ENCODE measurements around the gene UGT1A9.
"Not testable (repeated sequence)": the region's sequence is repeated elsewhere in the genome, so short reads cannot be mapped to it uniquely, and the experiment has no call there.

UGT1A9 gene

GRCh38 chr2:233708942-233709341, 37.2 kb downstream of the UGT1A9 start:
- Histone ChIP-seq H3K79me2 (ENCODE audit: control insufficient read depth, insufficient read depth, low read length, unreplicated experiment) (no peaks in the 10 kb centered on the region), H3K4me1 (ENCODE audit: control insufficient read depth, insufficient read depth, low read length, unreplicated experiment) (peaks cover 10% of the 10 kb centered on the region)

GRCh38 chr2:233711312-233712008, 39.8 kb downstream of the UGT1A9 start:
- Histone ChIP-seq H3K4me3 (ENCODE audit: low read depth, low read length) (no peak overlapping the region), H3K27me3 (ENCODE audit: insufficient read depth, low read length) (peaks cover 7% of the 10 kb centered on the region), H3K4me1 (ENCODE audit: control insufficient read depth, insufficient read depth, low read length, unreplicated experiment) (peaks cover 10% of the 10 kb centered on the region), H3K79me2 (ENCODE audit: control insufficient read depth, insufficient read depth, low read length, unreplicated experiment) (no peaks in the 10 kb centered on the region), H3K36me3 (ENCODE audit: insufficient read depth, low read length) (no peaks in the 10 kb centered on the region), H3K27ac (ENCODE audit: low read depth, low read length) (no peak overlapping the region), H2AFZ (ENCODE audit: low read length, unreplicated experiment) (no peak overlapping the region)

More at GRCh38 chr2:233708942-233709341, 37.2 kb downstream of the UGT1A9 start:
- no peak overlapping the region for H2AFZ ChIP-seq (ENCODE audit: low read length, unreplicated experiment)
- no peak overlapping the region for H3K4me3 ChIP-seq (ENCODE audit: low read depth, low read length)
- no peaks in the 10 kb centered on the region for H3K36me3 ChIP-seq (ENCODE audit: insufficient read depth, low read length)
- no peak overlapping the region for H3K27ac ChIP-seq (ENCODE audit: low read depth, low read length)
- H3K27me3 ChIP-seq (ENCODE audit: insufficient read depth, low read length) = no peaks in the 10 kb centered on the region; the same call in 1 of the 2 replicates

GRCh38 chr2:233712611-233713261, 41.0 kb downstream of the UGT1A9 start, which contains the start of gene UGT1A5:
UGT1A5 (plus strand) TSS chr2:233712907; CDS start chr2:233712992, 85 bp downstream.
- peaks cover 7% of the 10 kb centered on the region for H3K4me1 ChIP-seq (ENCODE audit: control insufficient read depth, insufficient read depth, low read length, unreplicated experiment)
- H3K4me3 ChIP-seq (ENCODE audit: low read depth, low read length) = no peak within 1 kb of the TSS
- H3K27ac ChIP-seq (ENCODE audit: low read depth, low read length) = no peak within 1 kb of the TSS
- H3K27me3 ChIP-seq (ENCODE audit: insufficient read depth, low read length) = peaks cover 13% of the 10 kb centered on the region
- no peaks in the 10 kb centered on the region for H3K36me3 ChIP-seq (ENCODE audit: insufficient read depth, low read length)
- H3K79me2 ChIP-seq (ENCODE audit: control insufficient read depth, insufficient read depth, low read length, unreplicated experiment) = no peaks in the 10 kb centered on the region
- H2AFZ ChIP-seq (ENCODE audit: low read length, unreplicated experiment) = no peak within 1 kb of the TSS

- H3K4me3 ChIP-seq (ENCODE audit: low read depth, low read length) = no peak overlapping the region
- H3K4me1 ChIP-seq (ENCODE audit: control insufficient read depth, insufficient read depth, low read length, unreplicated experiment) = peaks cover 2% of the 10 kb centered on the region
- no peaks in the 10 kb centered on the region for H3K79me2 ChIP-seq (ENCODE audit: control insufficient read depth, insufficient read depth, low read length, unreplicated experiment)
- H3K36me3 ChIP-seq (ENCODE audit: insufficient read depth, low read length) = no peaks in the 10 kb centered on the region
- H3K27me3 ChIP-seq (ENCODE audit: insufficient read depth, low read length) = peaks cover 18% of the 10 kb centered on the region
- no peak overlapping the region for H2AFZ ChIP-seq (ENCODE audit: low read length, unreplicated experiment)
- H3K27ac ChIP-seq (ENCODE audit: low read depth, low read length) = no peak overlapping the region
Measured at GRCh38 chr2:233713262-233713615, 41.5 kb downstream of the UGT1A9 start.

- H3K4me1 ChIP-seq (ENCODE audit: control insufficient read depth, insufficient read depth, low read length, unreplicated experiment) = no peaks in the 10 kb centered on the region
- H3K36me3 ChIP-seq (ENCODE audit: insufficient read depth, low read length) = no peaks in the 10 kb centered on the region
- H3K4me3 ChIP-seq (ENCODE audit: low read depth, low read length) = no peak overlapping the region
- no peak overlapping the region for H2AFZ ChIP-seq (ENCODE audit: low read length, unreplicated experiment)
- no peak overlapping the region for H3K27ac ChIP-seq (ENCODE audit: low read depth, low read length)
- H3K79me2 ChIP-seq (ENCODE audit: control insufficient read depth, insufficient read depth, low read length, unreplicated experiment) = no peaks in the 10 kb centered on the region
- H3K27me3 ChIP-seq (ENCODE audit: insufficient read depth, low read length) = peaks cover 24% of the 10 kb centered on the region
Measured at GRCh38 chr2:233714121-233714520, 42.4 kb downstream of the UGT1A9 start.

- H3K4me1 ChIP-seq (ENCODE audit: control insufficient read depth, insufficient read depth, low read length, unreplicated experiment) = no peaks in the 10 kb centered on the region
- H2AFZ ChIP-seq (ENCODE audit: low read length, unreplicated experiment) = no peak within 1 kb of the TSS
- no peaks in the 10 kb centered on the region for H3K79me2 ChIP-seq (ENCODE audit: control insufficient read depth, insufficient read depth, low read length, unreplicated experiment)
- no peak within 1 kb of the TSS for H3K4me3 ChIP-seq (ENCODE audit: low read depth, low read length)
- no peaks in the 10 kb centered on the region for H3K36me3 ChIP-seq (ENCODE audit: insufficient read depth, low read length)
- peaks cover 35% of the 10 kb centered on the region for H3K27me3 ChIP-seq (ENCODE audit: insufficient read depth, low read length)
- H3K27ac ChIP-seq (ENCODE audit: low read depth, low read length) = no peak within 1 kb of the TSS
Measured at GRCh38 chr2:233718552-233718951, 46.9 kb downstream of the UGT1A9 start, which contains the start of gene UGT1A4. UGT1A4 (plus strand) TSS chr2:233718736; CDS start chr2:233718821, 85 bp downstream.

GRCh38 chr2:233728723-233729301, 57.1 kb downstream of the UGT1A9 start, which contains the start of gene UGT1A3:
UGT1A3 (plus strand) TSS chr2:233729042; CDS start chr2:233729127, 85 bp downstream.
- Histone ChIP-seq H3K27me3 (ENCODE audit: insufficient read depth, low read length) (peaks cover 20% of the 10 kb centered on the region), H3K79me2 (ENCODE audit: control insufficient read depth, insufficient read depth, low read length, unreplicated experiment) (no peaks in the 10 kb centered on the region), H3K4me3 (ENCODE audit: low read depth, low read length) (no peak within 1 kb of the TSS), H3K27ac (ENCODE audit: low read depth, low read length) (no peak within 1 kb of the TSS), H3K4me1 (ENCODE audit: control insufficient read depth, insufficient read depth, low read length, unreplicated experiment) (no peaks in the 10 kb centered on the region), H3K36me3 (ENCODE audit: insufficient read depth, low read length) (no peaks in the 10 kb centered on the region), H2AFZ (ENCODE audit: low read length, unreplicated experiment) (no peak within 1 kb of the TSS)

- not testable (repeated sequence) for H3K4me3 ChIP-seq (ENCODE audit: low read depth, low read length); H3K36me3 ChIP-seq (ENCODE audit: insufficient read depth, low read length); H3K27ac ChIP-seq (ENCODE audit: low read depth, low read length); H2AFZ ChIP-seq (ENCODE audit: low read length, unreplicated experiment); H3K4me1 ChIP-seq (ENCODE audit: control insufficient read depth, insufficient read depth, low read length, unreplicated experiment); H3K79me2 ChIP-seq (ENCODE audit: control insufficient read depth, insufficient read depth, low read length, unreplicated experiment)
- peaks cover 29% of the 10 kb centered on the region for H3K27me3 ChIP-seq (ENCODE audit: insufficient read depth, low read length)
Measured at GRCh38 chr2:233736868-233737653, 65.4 kb downstream of the UGT1A9 start.

GRCh38 chr2:233740870-233741269, 69.2 kb downstream of the UGT1A9 start:
- H3K79me2 ChIP-seq (ENCODE audit: control insufficient read depth, insufficient read depth, low read length, unreplicated experiment) = no peaks in the 10 kb centered on the region
- H3K4me3 ChIP-seq (ENCODE audit: low read depth, low read length) = no peak overlapping the region
- H3K36me3 ChIP-seq (ENCODE audit: insufficient read depth, low read length) = no peaks in the 10 kb centered on the region
- peaks cover 41% of the 10 kb centered on the region for H3K27me3 ChIP-seq (ENCODE audit: insufficient read depth, low read length)
- no peaks in the 10 kb centered on the region for H3K4me1 ChIP-seq (ENCODE audit: control insufficient read depth, insufficient read depth, low read length, unreplicated experiment)
- no peak overlapping the region for H3K27ac ChIP-seq (ENCODE audit: low read depth, low read length)
- no peak overlapping the region for H2AFZ ChIP-seq (ENCODE audit: low read length, unreplicated experiment)

- Histone ChIP-seq H2AFZ (ENCODE audit: low read length, unreplicated experiment) (no peak overlapping the region), H3K79me2 (ENCODE audit: control insufficient read depth, insufficient read depth, low read length, unreplicated experiment) (no peaks in the 10 kb centered on the region), H3K27me3 (ENCODE audit: insufficient read depth, low read length) (peaks cover 48% of the 10 kb centered on the region), H3K36me3 (ENCODE audit: insufficient read depth, low read length) (no peaks in the 10 kb centered on the region), H3K4me1 (ENCODE audit: control insufficient read depth, insufficient read depth, low read length, unreplicated experiment) (no peaks in the 10 kb centered on the region), H3K4me3 (ENCODE audit: low read depth, low read length) (no peak overlapping the region), H3K27ac (ENCODE audit: low read depth, low read length) (no peak overlapping the region)
Measured at GRCh38 chr2:233743464-233744259, 72.0 kb downstream of the UGT1A9 start.

Data from ACC112 (cell line).